ENCODE results near the gene PXMP2.

PXMP2 gene

DNA sequence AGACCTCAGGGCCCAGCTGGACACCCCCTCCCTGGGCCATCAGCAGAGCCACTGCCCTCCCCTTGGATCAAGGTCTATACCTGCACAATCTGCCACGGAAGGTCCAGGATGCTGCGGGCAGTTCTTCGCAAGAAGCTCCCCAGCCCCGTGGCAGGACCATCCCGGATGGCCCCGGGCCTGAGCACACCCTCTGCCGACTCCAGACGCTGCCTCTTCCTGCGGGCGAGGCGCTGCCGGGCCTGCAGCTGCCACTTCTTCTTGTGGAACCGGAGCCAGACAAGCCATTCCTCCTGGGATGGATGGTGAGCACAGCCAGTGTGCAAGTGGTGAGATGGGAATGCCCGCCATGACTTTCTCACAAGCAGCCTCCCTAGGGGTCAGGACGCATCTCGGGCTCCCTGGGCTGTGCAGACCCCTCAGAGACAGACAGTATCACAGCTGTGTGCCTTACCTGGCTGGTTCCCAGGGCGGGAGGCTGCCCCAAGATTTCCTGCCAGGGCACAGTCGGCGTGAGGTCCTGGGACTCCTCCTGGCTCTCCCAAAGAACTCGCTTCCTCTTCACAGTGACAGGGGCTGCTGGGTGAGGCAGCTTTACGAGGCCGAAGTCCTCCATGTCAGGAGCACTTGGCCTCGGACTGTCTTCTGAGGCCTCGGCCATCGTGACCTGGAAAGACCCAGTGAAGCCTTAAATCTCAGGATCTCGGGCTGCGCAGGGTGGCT lies 38.0 kb upstream of the PXMP2 start:
- no peak overlapping the region for H3K4me3 ChIP-seq (ENCODE audit: low read length)
- no peaks in the 10 kb centered on the region for H3K4me1 ChIP-seq (ENCODE audit: insufficient read depth, low read length)
- H3K9ac ChIP-seq (ENCODE audit: low read depth, low read length) = no peak overlapping the region
- H3K36me3 ChIP-seq (ENCODE audit: insufficient read depth, low read depth, low read length) = peaks cover 92% of the 10 kb centered on the region
- no peak overlapping the region for H3K27ac ChIP-seq (ENCODE audit: low read length)
- no peaks in the 10 kb centered on the region for H3K9me3 ChIP-seq (ENCODE audit: insufficient read depth, low read depth, low read length)
- no peaks in the 10 kb centered on the region for H3K27me3 ChIP-seq (ENCODE audit: insufficient read depth, low read length)

DNA sequence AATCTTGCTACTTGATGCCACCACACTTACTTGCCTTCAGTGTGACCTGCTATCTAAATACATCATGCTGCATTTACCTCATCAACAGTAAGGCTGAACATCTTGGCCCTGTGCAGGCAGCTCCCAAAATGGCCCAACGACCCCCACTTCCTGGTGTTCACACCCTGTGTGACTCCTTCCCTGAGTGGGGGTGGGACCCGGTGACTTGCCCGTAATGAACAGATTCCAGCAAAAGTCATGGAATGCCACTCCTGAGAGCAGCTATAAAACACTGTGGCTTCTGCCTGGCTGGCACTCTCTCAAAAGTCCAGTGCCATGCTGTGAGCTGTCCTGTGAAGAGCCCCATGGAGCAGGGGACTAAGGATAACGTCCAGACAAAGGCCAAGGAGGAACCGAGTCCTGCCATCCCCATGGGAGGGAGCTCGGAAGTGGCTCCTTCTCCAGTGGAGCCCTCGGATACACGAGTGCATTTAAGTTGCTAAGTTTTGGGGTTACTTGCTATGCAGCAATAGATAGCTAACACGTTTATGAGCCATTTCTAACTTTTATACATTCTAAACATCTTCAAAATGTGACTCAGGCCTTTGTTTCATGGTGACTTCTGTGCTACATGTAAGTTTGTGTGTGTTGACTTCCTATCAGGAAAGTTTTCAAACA lies 35.8 kb upstream of the PXMP2 start:
- Histone ChIP-seq H3K36me3 (ENCODE audit: insufficient read depth, low read depth, low read length) (peaks cover 98% of the 10 kb centered on the region), H3K27me3 (ENCODE audit: insufficient read depth, low read length) (no peaks in the 10 kb centered on the region), H3K9me3 (ENCODE audit: insufficient read depth, low read depth, low read length) (no peaks in the 10 kb centered on the region), H3K9ac (ENCODE audit: low read depth, low read length) (no peak overlapping the region), H3K4me1 (ENCODE audit: insufficient read depth, low read length) (no peaks in the 10 kb centered on the region), H3K27ac (ENCODE audit: low read length) (no peak overlapping the region), H3K4me3 (ENCODE audit: low read length) (no peak overlapping the region)

DNA sequence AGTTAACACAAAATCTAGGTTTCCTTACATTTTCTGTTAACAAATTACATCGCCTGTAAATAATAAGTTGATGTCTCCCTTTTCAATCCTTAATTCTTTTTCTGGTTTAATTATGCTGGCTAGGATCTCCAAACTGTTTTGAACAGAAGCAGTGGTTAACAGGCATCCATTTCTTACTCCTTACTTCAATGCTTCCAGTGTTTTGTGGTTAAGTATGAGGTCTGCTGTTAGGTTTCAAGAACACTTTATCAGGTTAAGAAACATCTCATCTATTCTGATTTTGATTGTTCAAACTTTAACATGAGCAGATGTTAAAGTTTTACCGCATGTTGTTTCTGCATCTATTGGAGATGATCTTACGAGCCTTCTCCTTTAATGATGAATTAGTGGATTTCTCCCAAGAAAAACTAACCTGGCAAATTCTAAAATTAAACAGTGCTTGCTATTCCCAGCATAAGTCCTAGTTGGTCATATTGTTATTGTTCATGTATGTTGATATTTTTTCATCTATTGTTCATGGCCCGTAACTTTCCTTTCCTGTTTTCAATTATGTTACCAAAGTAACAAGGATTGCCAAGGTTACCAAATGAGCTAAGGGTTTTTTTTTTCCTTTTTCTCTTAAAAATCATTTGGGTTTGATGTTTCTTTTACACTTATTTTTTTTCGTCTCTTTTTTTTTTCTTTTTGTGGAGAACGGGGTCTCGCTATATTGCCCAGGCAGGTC lies 33.7 kb upstream of the PXMP2 start:
- Histone ChIP-seq H3K36me3 (ENCODE audit: insufficient read depth, low read depth, low read length) (peaks cover 99% of the 10 kb centered on the region), H3K27ac (ENCODE audit: low read length) (no peak overlapping the region), H3K27me3 (ENCODE audit: insufficient read depth, low read length) (no peaks in the 10 kb centered on the region), H3K9me3 (ENCODE audit: insufficient read depth, low read depth, low read length) (no peaks in the 10 kb centered on the region), H3K4me1 (ENCODE audit: insufficient read depth, low read length) (no peaks in the 10 kb centered on the region), H3K4me3 (ENCODE audit: low read length) (no peak overlapping the region), H3K9ac (ENCODE audit: low read depth, low read length) (no peak overlapping the region)

DNA sequence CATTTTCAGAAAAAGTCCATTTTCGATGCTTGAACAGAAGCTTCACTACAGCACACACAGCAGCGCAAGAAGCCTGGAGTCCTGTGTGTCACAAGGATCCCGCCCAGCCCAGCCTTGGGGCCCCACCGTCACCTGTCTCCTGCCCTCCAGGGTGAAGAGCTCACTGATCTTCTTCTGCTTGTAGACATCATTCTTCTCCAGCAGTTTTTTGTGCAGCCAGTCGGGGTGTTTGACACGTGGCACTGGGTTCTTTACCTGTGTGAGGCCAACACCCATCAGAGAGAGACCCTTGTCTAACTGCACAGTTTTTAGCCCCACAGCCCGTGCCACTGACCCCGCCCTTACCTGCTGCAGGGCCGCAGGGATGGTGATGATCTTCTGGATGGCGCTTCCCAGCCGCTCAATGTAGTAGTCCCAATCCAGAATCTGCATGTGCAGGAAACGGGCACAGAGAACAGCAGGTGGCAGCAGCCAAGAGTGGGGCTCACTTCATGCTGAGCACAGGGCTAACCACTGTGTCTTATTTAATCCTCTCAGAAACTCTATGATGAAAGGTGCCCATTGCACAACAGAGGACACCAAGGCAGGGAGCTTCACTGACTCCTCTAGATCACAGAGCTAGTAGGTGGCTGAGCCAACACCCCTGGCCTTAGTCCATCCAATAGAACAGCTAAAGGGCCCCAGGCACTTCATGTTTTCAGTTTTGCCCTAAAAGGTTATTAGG lies 30.2 kb upstream of the PXMP2 start:
- H3K27me3 ChIP-seq (ENCODE audit: insufficient read depth, low read length) = no peaks in the 10 kb centered on the region
- no peaks in the 10 kb centered on the region for H3K4me1 ChIP-seq (ENCODE audit: insufficient read depth, low read length)
- H3K4me3 ChIP-seq (ENCODE audit: low read length) = no peak overlapping the region
- H3K36me3 ChIP-seq (ENCODE audit: insufficient read depth, low read depth, low read length) = peaks cover 99% of the 10 kb centered on the region
- H3K9ac ChIP-seq (ENCODE audit: low read depth, low read length) = no peak overlapping the region
- H3K27ac ChIP-seq (ENCODE audit: low read length) = no peak overlapping the region
- no peaks in the 10 kb centered on the region for H3K9me3 ChIP-seq (ENCODE audit: insufficient read depth, low read depth, low read length)

DNA sequence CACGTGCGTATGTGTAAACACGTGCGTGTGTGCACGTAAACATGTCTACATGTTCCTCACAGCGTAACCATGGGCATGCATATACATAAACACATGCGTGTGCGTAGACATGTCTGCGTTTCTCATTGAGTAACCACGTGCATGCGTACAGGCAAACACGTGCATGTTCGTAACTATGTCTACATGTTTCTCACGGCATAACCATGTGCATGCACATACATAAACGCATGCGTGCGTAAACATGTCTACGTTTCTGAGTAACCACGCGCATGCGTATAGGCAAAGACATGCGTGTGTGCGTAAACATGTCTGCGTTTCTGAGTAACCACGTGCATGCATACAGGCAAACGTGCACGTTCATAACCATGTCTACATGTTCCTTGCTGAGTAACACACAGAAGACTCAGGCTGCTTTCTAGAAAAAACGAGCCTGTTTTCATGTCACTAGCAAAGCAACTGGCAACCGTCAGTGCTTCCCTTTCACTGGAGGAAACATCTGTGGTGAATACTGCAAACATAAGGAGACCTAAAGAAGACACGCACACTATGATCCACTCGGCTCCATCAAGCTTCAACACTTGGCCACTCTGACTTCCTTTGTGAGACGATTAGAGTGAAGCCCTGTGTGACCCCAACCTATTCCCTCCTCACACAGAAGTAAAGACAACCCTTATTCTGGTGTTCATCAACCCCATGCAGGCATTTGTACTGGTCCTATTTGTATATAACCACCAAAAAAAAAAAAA lies 29.1 kb upstream of the PXMP2 start:
- H3K27ac ChIP-seq (ENCODE audit: low read length) = no peak overlapping the region
- H3K9ac ChIP-seq (ENCODE audit: low read depth, low read length) = no peak overlapping the region
- no peaks in the 10 kb centered on the region for H3K9me3 ChIP-seq (ENCODE audit: insufficient read depth, low read depth, low read length)
- H3K4me3 ChIP-seq (ENCODE audit: low read length) = no peak overlapping the region
- H3K4me1 ChIP-seq (ENCODE audit: insufficient read depth, low read length) = no peaks in the 10 kb centered on the region
- peaks cover 99% of the 10 kb centered on the region for H3K36me3 ChIP-seq (ENCODE audit: insufficient read depth, low read depth, low read length)
- no peaks in the 10 kb centered on the region for H3K27me3 ChIP-seq (ENCODE audit: insufficient read depth, low read length)

DNA sequence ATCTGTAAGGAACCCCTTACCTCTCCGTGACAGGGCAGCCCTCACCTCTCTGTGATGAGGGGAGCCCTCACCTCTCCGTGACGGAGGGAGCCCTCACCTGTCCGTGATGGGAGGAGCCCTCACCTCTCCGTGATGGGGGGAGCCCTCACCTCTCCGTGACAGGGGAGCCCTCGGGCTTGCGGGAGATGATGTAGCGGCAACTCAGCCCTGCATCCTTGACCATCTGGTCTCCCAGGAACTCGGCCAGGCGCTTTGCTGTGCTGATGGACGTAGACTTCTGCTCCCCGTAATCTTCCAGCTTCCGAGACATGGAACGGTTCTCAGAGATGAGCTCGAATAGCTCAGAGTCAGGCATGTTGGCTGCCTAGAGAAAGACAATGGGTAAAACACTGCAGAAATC lies 28.2 kb upstream of the PXMP2 start:
- H3K27ac ChIP-seq (ENCODE audit: low read length) = no peak overlapping the region
- no peaks in the 10 kb centered on the region for H3K9me3 ChIP-seq (ENCODE audit: insufficient read depth, low read depth, low read length)
- H3K36me3 ChIP-seq (ENCODE audit: insufficient read depth, low read depth, low read length) = peaks cover 99% of the 10 kb centered on the region

DNA sequence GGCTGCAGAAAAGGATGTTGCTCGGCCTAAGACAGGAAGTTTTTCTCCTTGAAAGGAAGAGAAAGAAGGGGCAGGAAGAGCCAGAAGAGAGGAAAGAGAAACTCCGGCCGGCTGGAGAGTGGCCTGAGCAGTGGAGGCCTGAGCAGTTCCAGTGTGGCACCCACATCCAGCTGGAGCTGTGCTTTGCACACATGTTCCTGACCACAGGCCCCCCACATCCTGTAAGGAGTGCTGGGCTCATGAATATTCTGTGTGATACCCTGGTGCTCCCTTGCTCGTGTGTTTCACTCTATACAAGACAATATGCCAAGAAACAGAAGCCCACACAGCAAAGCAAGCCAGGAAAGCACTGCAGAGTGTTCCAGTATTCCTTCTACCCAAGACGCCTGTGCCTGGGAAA lies 27.3 kb upstream of the PXMP2 start:
- no peaks in the 10 kb centered on the region for H3K27me3 ChIP-seq (ENCODE audit: insufficient read depth, low read length)
- H3K9me3 ChIP-seq (ENCODE audit: insufficient read depth, low read depth, low read length) = no peaks in the 10 kb centered on the region
- no peak overlapping the region for H3K4me3 ChIP-seq (ENCODE audit: low read length)
- no peak overlapping the region for H3K9ac ChIP-seq (ENCODE audit: low read depth, low read length)
- H3K4me1 ChIP-seq (ENCODE audit: insufficient read depth, low read length) = no peaks in the 10 kb centered on the region
- peaks cover 99% of the 10 kb centered on the region for H3K36me3 ChIP-seq (ENCODE audit: insufficient read depth, low read depth, low read length)
- H3K27ac ChIP-seq (ENCODE audit: low read length) = no peak overlapping the region

More for the DNA sequence above, 28.2 kb upstream of the PXMP2 start:
- H3K27me3 ChIP-seq (ENCODE audit: insufficient read depth, low read length) = no peaks in the 10 kb centered on the region
- H3K4me1 ChIP-seq (ENCODE audit: insufficient read depth, low read length) = no peaks in the 10 kb centered on the region
- no peak overlapping the region for H3K4me3 ChIP-seq (ENCODE audit: low read length)
- H3K9ac ChIP-seq (ENCODE audit: low read depth, low read length) = no peak overlapping the region

DNA sequence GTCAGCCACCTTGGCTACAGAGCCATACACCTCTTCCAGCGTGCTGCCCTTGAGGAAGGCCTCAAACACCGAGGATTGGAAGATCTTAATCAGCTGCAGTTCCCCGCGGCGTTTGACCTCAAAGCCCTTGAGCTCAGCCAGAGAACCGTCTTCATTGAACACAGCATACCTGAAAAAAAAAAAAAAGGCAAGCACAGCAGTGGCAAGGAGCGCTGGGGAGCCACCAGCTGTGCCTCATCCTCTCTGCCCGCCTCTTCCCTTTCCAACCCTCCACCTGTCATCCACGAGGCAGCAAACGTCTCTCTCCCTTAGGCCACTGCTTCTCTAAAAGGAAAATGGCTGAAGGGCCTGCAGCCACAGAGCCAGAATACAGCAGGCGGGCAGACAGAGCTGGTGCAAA lies 26.4 kb upstream of the PXMP2 start:
- H3K36me3 ChIP-seq (ENCODE audit: insufficient read depth, low read depth, low read length) = peaks cover 99% of the 10 kb centered on the region
- no peak overlapping the region for H3K4me3 ChIP-seq (ENCODE audit: low read length)
- H3K4me1 ChIP-seq (ENCODE audit: insufficient read depth, low read length) = no peaks in the 10 kb centered on the region
- H3K9ac ChIP-seq (ENCODE audit: low read depth, low read length) = no peak overlapping the region
- no peaks in the 10 kb centered on the region for H3K27me3 ChIP-seq (ENCODE audit: insufficient read depth, low read length)
- H3K27ac ChIP-seq (ENCODE audit: low read length) = no peak overlapping the region
- no peaks in the 10 kb centered on the region for H3K9me3 ChIP-seq (ENCODE audit: insufficient read depth, low read depth, low read length)

DNA sequence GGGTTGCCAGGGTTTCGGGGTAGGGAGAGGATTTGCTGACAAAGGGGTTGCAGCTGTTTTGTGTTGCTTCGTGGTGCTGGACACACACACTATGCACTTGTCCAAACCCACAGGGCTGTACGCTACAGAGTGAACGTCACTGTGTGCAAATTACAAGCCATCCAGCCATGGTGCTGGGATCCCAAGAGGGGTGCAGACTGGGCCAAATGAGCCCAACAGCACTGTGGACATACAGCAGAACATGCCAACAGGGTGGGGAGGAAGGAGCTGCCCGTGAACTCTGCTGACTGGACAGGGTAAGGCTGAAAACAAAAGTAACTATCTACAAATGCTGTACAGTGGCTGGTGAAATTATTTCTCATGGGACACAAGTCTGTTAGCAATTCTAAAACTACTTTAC lies 25.4 kb upstream of the PXMP2 start:
- no peaks in the 10 kb centered on the region for H3K9me3 ChIP-seq (ENCODE audit: insufficient read depth, low read depth, low read length)
- no peaks in the 10 kb centered on the region for H3K4me1 ChIP-seq (ENCODE audit: insufficient read depth, low read length)
- no peaks in the 10 kb centered on the region for H3K27me3 ChIP-seq (ENCODE audit: insufficient read depth, low read length)
- H3K4me3 ChIP-seq (ENCODE audit: low read length) = no peak overlapping the region
- no peak overlapping the region for H3K9ac ChIP-seq (ENCODE audit: low read depth, low read length)
- peaks cover 100% of the 10 kb centered on the region for H3K36me3 ChIP-seq (ENCODE audit: insufficient read depth, low read depth, low read length)
- no peak overlapping the region for H3K27ac ChIP-seq (ENCODE audit: low read length)

DNA sequence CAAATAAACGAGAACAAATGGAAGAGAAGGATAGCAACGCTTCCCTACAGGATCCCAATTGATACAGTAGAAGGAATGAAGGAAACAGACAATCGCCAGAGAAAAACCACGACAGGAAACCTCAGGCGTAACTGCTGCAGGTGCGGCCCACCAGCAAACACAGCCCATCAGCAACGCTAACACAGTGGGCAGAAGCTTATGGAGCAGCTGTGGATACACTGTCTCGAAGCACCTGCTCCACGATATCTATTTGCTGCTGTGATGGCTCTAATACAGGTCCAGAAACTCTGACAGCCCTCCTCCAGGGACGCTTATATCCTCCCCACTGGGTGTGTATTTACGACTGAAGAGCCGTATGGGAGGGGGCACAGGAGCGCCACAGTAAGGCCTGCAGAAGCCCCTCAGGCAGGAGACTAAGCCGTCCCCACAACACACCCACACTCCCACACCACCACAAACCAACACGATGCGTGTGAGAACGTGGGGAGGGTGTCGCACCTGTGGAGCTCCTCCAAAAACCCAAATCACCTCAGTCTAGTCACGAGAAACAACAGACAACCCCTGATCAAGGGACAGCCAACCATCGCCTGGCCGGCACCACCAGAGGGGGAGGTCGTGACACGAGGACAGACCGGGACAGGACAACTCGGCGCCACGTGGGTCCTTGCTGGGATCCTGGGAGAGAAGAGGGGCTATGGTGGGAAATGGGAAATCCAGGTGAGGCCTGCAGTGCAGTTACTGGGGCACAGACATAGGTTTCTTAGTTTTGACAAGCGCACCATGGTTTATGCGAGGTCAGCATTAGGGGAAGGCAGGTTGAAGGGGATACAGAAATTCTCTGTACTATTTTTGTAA lies 24.3 kb upstream of the PXMP2 start:
- Histone ChIP-seq H3K27ac (ENCODE audit: low read length) (no peak overlapping the region), H3K4me1 (ENCODE audit: insufficient read depth, low read length) (no peaks in the 10 kb centered on the region), H3K4me3 (ENCODE audit: low read length) (no peak overlapping the region), H3K27me3 (ENCODE audit: insufficient read depth, low read length) (no peaks in the 10 kb centered on the region), H3K9ac (ENCODE audit: low read depth, low read length) (no peak overlapping the region), H3K9me3 (ENCODE audit: insufficient read depth, low read depth, low read length) (no peaks in the 10 kb centered on the region), H3K36me3 (ENCODE audit: insufficient read depth, low read depth, low read length) (peaks cover 100% of the 10 kb centered on the region)

Data from iPS-20b (cell line).